GM12891 (cell line): ENCODE results near the gene ASB16.

Experiments
- PAX5 ChIP-seq: IDR thresholded peaks from 2 replicates; pipeline ENCODE4 v1.6.1; 2011; ENCODE audit warnings: low read length, moderate library complexity, mild to moderate bottlenecking; ENCODE audit not compliant: insufficient read depth, severe bottlenecking
- POLR2A ChIP-seq: IDR thresholded peaks from 2 replicates; pipeline ENCODE4 v1.6.1; 2011; ENCODE audit warnings: low read depth, low read length, control low read depth
- POLR2AphosphoS5 ChIP-seq: IDR thresholded peaks from 2 replicates; pipeline ENCODE4 v1.6.1; 2011; ENCODE audit warnings: low read depth, low read length, control low read depth
- SPI1 ChIP-seq: IDR thresholded peaks from 2 replicates; pipeline ENCODE4 v1.6.1; 2011; ENCODE audit warnings: low read depth, low read length, control low read depth

- no peak for TF ChIP-seq POLR2AphosphoS5
- TF ChIP-seq SPI1, result no peak
- TF ChIP-seq PAX5, result no peak
- TF ChIP-seq POLR2A, result no peak
These were observed 48.3 kb upstream of the ASB16 start for GRCh38 chr17:44121997-44122815.
